HG03565 (cell line): ENCODE data around the gene SLC16A12.
"Not testable (repeated sequence)": the region's sequence is repeated elsewhere in the genome, so short reads cannot be mapped to it uniquely, and the experiment has no call there.

Experiments used
- ATAC-seq: cut with Tn5 transposase; IDR thresholded peaks from one replicate; pipeline ENCODE4 v1.9.1; 2021; ENCODE audit warnings: mild to moderate bottlenecking, moderate library complexity; ENCODE audit not compliant: unreplicated experiment

Gene SLC16A12

GRCh38 chr10:89475591-89475998 is 59.8 kb downstream of the SLC16A12 start:
- no peak for ATAC-seq

DNA sequence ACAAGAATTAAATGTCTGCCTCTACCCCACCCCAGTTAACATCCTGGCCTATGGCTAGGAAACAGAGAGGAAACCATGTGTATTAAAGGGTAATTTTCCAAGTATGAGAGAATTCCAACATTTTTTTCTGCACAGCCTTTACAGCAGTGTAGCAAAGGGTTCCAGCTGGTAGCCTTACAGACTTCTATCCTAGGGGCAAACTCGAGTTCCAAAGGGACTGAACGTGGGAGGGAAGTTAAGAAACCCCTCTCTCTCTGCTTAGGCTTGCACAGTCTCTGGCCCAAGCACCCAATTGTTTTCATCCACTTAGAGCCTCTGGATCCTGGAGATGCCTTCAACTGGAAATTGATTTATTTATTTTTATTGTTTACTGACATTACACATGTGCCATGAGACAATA is 60.3 kb downstream of the SLC16A12 start:
- no peak for ATAC-seq

- no peak for ATAC-seq
Observed at GRCh38 chr10:89474452-89474851, 60.9 kb downstream of the SLC16A12 start.

GRCh38 chr10:89471110-89471809 is 64.1 kb downstream of the SLC16A12 start:
- no peak for ATAC-seq

DNA sequence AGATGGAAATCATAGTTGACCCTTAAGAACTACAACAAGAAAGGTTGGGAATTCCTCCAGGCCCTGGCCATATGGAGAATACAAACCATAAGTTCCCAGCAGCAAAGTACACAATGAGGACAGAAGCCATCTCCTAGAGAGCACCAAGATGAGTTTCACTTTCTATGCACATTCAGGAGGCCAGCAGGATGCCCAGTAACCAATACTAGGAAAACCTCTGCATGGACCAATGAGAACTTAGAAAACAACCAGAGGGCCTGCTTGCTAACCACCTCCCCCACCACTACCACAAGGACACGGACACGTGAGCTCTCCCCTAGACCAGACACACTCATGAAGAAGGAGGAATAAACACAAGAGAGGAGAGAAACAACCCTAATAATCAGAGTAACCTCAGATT is 64.8 kb downstream of the SLC16A12 start:
- ATAC-seq: no peak

- no peak for ATAC-seq
Observed at GRCh38 chr10:89469517-89469916, 65.9 kb downstream of the SLC16A12 start.

GRCh38 chr10:89468191-89468965 is 67.0 kb downstream of the SLC16A12 start:
- no peak for ATAC-seq

DNA sequence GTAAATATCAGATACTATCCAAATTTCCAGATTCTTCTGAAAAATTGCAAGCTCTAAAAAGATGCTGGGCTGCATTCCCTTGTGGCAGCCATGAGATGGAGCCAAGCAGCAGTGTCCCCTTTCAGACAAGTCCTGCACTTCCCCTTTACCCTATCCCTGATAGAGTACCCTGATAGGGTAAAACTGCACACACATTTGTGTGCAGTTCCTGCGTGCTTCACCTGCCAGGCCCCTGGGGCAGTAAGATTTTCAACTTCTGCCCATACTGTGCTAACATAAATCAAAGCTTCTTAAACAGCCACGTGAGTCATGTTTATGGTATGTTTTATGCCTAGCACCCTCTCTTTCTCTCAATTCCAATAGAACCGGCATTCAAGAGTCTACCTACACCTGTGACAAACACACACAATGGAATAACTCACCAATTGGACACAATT is 68.8 kb downstream of the SLC16A12 start:
- ATAC-seq: no peak

DNA sequence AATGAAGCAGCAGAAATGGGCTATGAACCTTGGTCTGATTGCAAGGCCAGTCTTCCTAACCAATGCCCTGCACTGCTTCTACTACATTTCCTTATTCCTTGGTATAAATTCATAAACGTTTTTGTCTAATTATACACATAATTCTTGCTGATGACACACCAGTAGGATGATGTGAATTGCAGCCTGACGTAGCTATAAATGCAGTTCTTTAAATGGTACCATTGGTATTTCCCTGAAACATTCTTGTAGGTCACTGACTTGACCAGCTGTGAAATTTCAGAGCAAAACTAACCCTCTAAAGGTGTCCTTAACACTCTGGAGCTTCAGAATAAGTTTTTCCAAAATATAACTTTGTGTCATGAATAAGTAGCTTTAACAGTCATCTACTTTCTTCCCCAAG is 70.2 kb downstream of the SLC16A12 start:
- no peak for ATAC-seq

DNA sequence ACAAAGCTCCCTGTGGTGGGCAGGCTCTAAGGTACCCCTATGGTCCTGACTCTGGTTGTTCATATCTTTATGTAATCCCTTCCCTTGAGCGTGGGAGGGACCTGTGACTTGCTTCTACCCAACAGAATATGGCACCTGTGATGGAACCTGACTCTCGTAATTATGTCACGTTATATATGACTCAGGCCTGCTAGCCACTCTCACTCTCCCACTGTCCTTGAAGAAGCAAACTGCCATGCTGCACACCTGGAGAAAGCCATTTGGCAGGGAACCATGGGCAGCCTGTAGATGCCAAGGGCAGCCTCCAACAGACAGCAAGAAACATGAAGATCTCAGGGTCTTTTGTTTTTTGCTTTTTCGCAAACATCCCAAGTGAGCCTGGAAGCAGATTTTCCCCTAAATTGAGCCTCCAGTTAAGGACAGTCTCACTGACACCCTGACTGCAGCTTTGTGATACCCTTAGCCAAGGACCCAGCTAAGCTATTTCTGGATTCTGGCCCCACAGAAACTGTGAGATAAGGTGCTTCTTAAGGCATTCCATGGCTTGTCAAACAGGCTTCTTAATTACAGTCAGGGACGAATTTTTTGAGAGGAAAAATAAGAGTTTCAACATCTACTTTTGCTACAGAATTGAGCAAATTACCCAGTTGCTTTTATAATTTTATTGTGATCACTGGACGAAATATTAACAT is 71.4 kb downstream of the SLC16A12 start:
- ATAC-seq: no peak

DNA sequence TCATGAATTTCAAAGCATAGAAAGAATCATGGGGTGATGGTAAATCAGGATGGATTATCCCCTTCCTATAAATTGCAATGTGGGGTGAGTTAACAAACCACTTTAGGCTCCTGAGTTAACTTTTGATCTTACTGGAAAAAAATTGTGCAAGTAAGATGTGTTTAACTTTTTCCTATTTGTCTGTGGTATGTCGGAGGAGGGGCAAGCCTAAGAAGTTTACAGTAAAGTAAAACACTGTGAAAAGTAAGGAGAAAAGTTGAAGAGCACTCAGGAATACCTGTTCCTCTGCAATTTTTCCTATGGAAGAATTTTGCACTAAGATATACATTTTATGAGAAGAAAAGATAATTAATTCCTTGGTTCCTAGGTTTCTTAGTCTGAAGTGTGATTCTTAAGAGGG is 76.6 kb downstream of the SLC16A12 start:
- ATAC-seq: no peak

DNA sequence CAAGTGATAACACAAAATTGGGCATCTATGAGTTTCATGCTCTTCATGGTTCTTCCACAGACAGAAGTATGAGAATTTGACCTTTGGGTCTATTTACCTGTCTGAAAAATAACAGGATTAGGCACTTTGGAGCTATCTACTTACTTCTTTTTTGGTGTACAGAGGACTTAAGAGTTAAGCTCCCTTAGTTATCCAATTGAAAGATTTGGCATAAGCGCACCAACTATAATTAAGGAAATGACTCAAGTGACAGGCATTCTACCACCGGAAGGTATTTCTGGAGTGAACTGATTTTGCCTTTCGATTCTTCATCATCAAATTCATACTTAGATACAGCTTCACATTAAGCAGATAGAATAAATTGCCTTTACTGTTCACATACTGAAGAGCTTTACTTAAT is 77.1 kb downstream of the SLC16A12 start:
- ATAC-seq: no peak

- ATAC-seq: no peak
Observed at GRCh38 chr10:89454561-89455347, 80.6 kb downstream of the SLC16A12 start.

DNA sequence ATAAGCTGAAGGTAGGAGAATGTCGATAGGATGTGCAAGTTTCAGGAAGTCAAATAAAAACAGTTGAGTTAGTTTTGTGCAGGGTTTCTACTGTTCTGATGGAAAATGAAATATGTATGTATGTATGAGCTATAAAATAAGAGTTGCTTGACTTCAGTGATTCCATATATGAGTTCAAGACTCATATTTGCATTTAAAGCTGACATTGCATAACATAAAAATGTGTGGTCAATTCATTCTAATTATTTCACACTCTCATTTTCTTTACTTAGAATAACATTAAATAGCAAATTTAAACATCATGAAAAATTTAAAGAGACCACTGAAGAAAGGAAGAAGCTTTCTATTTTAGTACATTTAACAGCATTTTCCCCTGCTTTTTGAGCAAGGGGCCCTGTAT is 83.2 kb downstream of the SLC16A12 start:
- ATAC-seq: no peak

DNA sequence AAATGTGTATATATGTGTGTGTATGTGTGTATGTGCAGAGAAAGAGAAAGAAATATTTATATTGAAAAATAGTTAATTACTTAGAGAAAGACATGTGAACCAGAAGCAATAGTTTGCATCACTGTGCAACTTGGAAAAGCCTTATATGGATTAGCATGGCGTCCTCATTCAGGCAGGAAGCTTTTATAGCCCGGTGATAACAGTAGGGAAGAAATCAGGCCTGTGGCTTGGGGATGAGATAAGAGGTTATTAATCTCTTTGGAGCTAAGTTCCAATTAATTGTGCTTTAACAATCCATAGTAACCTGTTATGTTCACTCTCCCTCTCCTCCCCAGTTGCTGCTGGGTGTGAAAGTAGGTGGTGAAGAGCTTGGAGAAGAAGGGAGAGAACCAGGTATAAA is 84.5 kb downstream of the SLC16A12 start:
- no peak for ATAC-seq

GRCh38 chr10:89444819-89445218 is 90.6 kb downstream of the SLC16A12 start:
- ATAC-seq: not testable (repeated sequence)

DNA sequence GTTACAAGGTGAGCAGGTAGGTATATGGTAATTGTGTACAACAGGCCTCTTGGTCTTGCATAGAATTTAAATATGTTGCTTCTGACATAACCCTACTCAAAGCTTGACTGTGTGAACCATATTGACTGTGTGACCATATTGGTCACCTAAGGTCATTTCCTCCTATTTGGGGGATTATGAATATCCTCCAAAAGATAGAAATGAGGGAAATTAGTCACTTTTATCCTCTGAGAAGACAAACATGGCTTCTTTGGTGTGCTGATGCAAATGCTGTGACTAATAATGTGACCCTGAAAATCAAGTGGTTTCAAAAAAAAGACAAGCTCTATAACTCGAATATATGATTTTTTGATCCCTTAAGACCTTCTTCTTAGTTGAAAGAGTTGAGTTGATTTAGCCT is 93.1 kb downstream of the SLC16A12 start:
- no peak for ATAC-seq

DNA sequence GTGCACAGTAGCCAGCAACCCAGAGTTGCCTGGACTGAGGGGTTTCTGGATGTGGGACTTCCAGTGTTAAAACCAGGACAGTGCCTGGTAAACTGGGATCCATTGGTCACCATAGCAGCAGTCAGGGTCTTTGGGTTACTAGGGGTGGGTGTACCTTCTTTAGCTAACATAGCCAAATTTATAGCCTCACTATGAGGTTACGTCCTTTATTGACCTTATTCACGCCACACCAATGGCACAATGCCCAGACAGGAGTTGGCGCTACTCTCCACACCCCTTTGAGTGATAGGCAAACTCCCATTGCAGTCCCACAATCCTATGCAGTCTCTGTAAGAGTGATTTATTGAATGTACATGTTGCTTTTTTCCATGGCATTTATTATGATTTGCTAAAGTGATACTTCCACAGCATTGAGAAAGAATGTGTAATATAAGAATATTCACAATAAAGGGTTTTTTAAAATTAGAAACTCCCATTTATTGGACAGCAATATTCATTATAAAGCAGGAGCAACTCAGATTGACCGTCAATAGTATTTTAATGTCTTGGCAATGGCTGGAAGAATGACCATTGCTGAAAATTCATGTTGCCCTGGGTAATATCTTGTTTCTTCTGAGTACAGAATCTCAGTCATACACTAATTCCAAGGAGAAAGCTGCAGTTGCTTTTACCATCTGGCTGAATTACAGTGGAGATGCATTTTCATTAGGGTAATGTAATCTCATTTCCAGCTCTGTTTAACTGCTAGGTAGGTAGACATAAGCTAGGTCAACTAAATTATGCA is 95.0 kb downstream of the SLC16A12 start:
- no peak for ATAC-seq

DNA sequence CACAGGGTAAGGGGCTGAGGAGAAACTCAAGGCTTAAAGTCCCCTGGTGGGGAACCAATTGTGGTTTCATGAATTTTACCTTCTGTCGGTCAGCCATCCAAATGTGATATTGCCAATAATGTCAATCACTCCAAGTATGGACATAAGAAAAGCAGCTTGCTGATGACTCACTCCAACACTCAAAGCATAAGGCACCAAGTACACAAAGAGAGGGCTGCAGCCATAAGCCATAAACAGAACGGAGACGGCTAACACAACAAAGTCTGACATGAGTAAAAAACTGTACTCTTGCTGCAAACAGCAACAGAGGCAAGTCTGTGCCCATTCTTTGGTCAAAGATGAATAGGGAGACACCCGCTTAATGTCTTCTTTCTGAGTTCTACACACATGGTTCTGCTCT is 96.9 kb downstream of the SLC16A12 start:
- no peak for ATAC-seq

DNA sequence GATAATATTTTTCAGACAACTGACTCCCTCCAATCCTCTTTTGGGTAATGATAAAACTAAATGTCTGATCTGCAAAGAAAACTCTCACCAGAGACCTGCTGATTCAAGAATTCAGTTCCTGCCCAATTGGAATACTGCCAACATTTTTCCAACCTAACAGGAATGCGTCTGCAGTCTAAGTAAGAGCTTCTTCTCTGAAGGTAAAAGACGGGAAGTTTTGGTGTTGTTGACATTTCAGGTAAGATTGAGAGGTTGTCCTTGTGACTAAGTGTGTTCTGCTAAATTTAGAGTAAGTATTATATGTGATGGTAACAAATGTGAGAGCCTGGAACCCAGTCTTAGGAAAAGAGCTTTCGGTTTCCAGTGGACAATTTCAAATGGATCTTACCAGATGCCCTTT is 103.4 kb downstream of the SLC16A12 start:
- no peak for ATAC-seq
